ENCODE measurements around the gene OR5J2. TPM values are rescaled to one million over a fixed set of nuclear protein-coding genes. Genes with fewer than 3 reads are reported as not detected.

Gene OR5J2
- not detected in 2 replicates for total RNA-seq

DNA sequence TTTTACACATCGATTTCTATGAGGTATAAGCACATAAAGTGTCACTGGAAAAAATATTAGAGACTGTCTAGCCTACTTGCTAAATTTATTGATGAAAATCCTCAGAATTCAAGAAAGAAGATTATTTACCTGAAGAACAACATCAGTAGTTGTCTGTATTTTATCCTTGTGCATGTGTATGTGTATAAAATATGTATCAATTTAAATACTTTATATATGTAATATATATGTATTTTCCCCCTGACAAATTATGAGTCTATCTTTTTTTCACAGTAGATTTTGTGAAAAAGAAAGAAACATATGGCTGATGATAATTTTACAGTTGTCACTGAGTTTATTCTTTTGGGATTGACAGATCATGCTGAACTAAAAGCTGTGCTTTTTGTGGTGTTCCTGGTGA is at the start of gene OR5J2:
Gene OR5J2 (plus strand): TSS at position 301 of the 400 bp plus-strand sequence. CDS start 0 bp downstream, at position 301.

DNA sequence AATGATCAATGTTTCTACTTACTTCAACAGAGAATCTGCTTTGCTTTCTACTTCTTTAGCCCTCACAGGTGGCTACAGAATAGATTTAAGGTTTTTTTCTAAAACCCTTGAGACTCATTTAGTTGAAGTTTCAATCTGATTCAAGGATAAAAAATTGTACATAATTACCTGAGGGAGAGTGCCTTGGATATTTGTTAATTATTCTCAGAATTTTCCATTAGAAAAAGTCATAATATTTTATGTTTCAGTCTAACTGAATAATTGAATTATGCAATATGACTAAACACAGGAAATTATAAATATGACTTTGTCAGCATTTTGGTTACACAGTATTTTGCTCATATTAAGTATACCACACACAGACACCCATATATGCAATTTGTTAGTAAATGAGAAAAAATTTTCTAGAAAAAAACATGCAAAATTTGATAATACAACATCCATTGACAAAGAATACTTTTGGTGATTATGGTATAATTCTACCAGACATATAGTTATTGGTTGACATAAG is 36.2 kb upstream of the OR5J2 start, which contains the start of gene OR8J3:
Gene OR8J3 (minus strand): TSS at position 51 of the 511 bp plus-strand sequence. CDS start 2,483 bp downstream, outside the sequence.

DNA sequence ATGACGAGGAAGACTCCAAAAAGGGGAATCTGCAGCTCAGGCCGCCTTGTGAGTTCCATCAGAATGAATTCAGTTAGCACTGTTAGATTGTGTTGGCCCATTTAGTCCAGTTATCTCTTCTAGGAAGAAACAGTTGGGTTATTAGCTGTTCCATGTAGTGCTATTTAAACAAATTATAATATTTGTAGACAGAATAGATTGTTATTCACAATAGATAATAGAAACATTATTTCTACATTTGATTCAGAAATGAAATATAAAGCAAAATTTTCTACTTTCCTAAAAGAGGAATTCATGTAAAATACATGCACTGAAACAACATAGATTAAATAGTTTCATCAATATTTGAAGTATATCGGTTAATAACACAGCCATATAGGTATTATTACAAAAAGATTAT is 16.2 kb upstream of the OR5J2 start, which contains the start of gene OR8K5:
Gene OR8K5 (minus strand): TSS at position 101 of the 400 bp plus-strand sequence. CDS start 0 bp downstream, at position 101.

Other genes starting within 250 kb of the OR5J2 start
- gene OR5I1, start 240.2 kb upstream of the OR5J2 start, total RNA-seq = not detected in 2 replicates
- not detected in 2 replicates for gene OR10AG1, start 206.7 kb upstream of the OR5J2 start, total RNA-seq
- not detected in 2 replicates for gene OR5F1, start 182.0 kb upstream of the OR5J2 start, total RNA-seq
- not detected in 2 replicates for gene OR5AS1, start 149.0 kb upstream of the OR5J2 start, total RNA-seq
- not detected in 2 replicates for gene OR8I2, start 83.3 kb upstream of the OR5J2 start, total RNA-seq
- gene OR8H2, start 72.9 kb upstream of the OR5J2 start, total RNA-seq = not detected in 2 replicates
- not detected in 2 replicates for gene OR8H3, start 54.2 kb upstream of the OR5J2 start, total RNA-seq
- not detected in 2 replicates for gene OR8J3, start 36.4 kb upstream of the OR5J2 start, total RNA-seq
- gene OR8K5, start 16.3 kb upstream of the OR5J2 start, total RNA-seq = not detected in 2 replicates
- gene OR5T2, start 57.6 kb downstream of the OR5J2 start, total RNA-seq = not detected in 2 replicates
- not detected in 2 replicates for gene OR5T3, start 75.6 kb downstream of the OR5J2 start, total RNA-seq
- gene OR5T1, start 97.5 kb downstream of the OR5J2 start, total RNA-seq = not detected in 2 replicates
- not detected in 2 replicates for gene OR8H1, start 115.6 kb downstream of the OR5J2 start, total RNA-seq
- not detected in 2 replicates for gene OR8K3, start 138.5 kb downstream of the OR5J2 start, total RNA-seq
- not detected in 2 replicates for gene OR8K1, start 169.4 kb downstream of the OR5J2 start, total RNA-seq
- gene OR8J1, start 177.7 kb downstream of the OR5J2 start, total RNA-seq = not detected in 2 replicates
- not detected in 2 replicates for gene OR8U1, start 199.0 kb downstream of the OR5J2 start, total RNA-seq
- gene OR5AL1, start 236.1 kb downstream of the OR5J2 start, total RNA-seq = not detected in 2 replicates